ENCODE measurements around the gene PCNX2.
A peak's percentile ranks its signal among the peaks of the same experiment; 100 is the strongest.

- TF ChIP-seq POLR2AphosphoS5 (IDR thresholded peaks at IDR 0.05) (peak; percentile 52), CTCF (IDR thresholded peaks at IDR 0.05) (no peak), EP300 (IDR thresholded peaks at IDR 0.05) (no peak)
These were observed 329.7 kb downstream of the PCNX2 start for GRCh38 chr1:232965912-232966217.
